Measurements from ENCODE around the gene SLITRK5.

- TF ChIP-seq CTCF (conservative IDR thresholded peaks at IDR 0.05) (no peak), ZFX (IDR thresholded peaks at IDR 0.05) (no peak)
These were observed 40.8 kb downstream of the SLITRK5 start for GRCh38 chr13:87712012-87712411.
